PFSK-1 (cell line): ENCODE data around the gene TGM2.

Experiments
- POLR2AphosphoS5 ChIP-seq: IDR thresholded peaks from 2 replicates; pipeline ENCODE4 v1.6.1; 2012; ENCODE audit warnings: low read depth, mild to moderate bottlenecking, control low read depth, low read length, moderate library complexity
- REST ChIP-seq, 2 experiments: IDR thresholded peaks; 2 replicates each; pipeline versions ENCODE4 v1.6.1 to v1.8.0; 2011 to 2012; ENCODE audit warnings: low read depth in 2 of 2, low read length in 2 of 2, control low read depth in 1 of 2, inconsistent platforms in 1 of 2, mild to moderate bottlenecking in 1 of 2, moderate library complexity in 1 of 2; ENCODE audit not compliant: insufficient read depth in 1 of 2
- SIN3A ChIP-seq: IDR thresholded peaks from 2 replicates; pipeline ENCODE4 v1.6.1; 2012; ENCODE audit warnings: mild to moderate bottlenecking, low read length, moderate library complexity, borderline replicate concordance; ENCODE audit not compliant: insufficient read depth
- TAF1 ChIP-seq: IDR thresholded peaks from 2 replicates; pipeline ENCODE4 v1.6.1; 2012; ENCODE audit warnings: low read length, control low read depth, borderline replicate concordance; ENCODE audit not compliant: insufficient read depth

DNA sequence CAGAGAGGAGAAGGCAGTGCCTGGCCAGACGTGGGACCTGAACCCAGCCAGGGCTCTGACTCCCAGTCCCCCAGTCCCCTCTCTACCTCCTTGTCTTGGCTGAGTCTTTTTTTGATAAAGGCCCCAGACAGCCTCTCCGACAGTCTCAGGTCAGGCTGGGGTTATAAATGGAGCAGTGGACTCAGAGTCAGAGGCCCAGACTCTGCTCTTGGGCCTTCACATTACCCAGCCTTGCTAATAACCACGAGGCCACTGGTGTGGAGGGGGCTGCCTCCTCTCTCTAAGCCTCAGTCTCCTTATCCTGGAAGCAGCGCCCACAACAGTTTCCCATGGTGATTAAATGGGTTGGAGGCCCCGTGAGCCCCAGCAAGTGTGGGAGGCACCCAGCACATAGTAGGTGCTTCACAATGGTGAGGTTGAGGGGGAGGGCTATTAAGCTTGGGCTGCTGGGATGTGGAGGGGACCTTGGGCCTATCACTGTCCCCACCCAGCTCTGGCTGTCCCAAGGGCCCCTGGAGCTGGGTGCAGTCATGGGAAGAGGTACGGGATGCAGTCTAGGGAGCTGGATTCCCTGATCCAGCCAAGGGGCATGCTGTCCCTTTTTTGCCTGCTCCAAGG, 35.7 kb downstream of the TGM2 start:
- no peak for TF ChIP-seq POLR2AphosphoS5
- TF ChIP-seq REST (IDR thresholded peaks at IDR 0.05; ENCODE audit: insufficient read depth in 1 of 2, low read depth in 2 of 2, low read length in 2 of 2) = no peak
- TF ChIP-seq SIN3A = no peak
- no peak for TF ChIP-seq TAF1
